ENCODE measurements around the gene MTHFD2L. TPM values are rescaled to one million over a fixed set of nuclear protein-coding genes. Genes with fewer than 3 reads are reported as not detected.

Gene MTHFD2L
- total RNA-seq, 1 donor from 2014 or later = 14.1 TPM

DNA sequence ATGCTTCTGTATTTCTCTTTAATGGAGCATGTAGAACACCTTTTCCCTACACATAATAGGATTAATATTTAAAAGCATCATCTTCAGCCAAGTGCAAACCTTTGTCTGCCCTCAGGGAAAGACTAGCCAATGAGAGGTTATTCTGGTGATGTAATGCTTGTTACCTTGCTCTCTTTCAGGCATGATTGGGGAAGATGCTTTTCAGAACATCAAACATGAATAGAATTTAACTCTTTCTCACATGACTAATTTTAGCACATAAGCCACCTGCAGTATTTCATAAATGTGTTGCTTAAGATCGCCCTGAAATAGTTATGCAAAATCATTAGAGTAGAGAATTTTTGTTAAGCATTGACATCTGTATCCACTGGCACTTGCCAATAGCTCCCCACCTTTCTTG is 139.6 kb downstream of the MTHFD2L start:
- no peak for DNase-seq
- Histone ChIP-seq H3K9me3 (no peaks in the 10 kb centered on the region), H3K36me3 (no peaks in the 10 kb centered on the region), H3K27me3 (no peaks in the 10 kb centered on the region), H3K4me1 (no peaks in the 10 kb centered on the region), H3K27ac (no peak overlapping the region), H3K4me3 (no peak overlapping the region)
- intact Hi-C loops (cut with DNase I) = no loop called here
- TF ChIP-seq, protein P1, sequence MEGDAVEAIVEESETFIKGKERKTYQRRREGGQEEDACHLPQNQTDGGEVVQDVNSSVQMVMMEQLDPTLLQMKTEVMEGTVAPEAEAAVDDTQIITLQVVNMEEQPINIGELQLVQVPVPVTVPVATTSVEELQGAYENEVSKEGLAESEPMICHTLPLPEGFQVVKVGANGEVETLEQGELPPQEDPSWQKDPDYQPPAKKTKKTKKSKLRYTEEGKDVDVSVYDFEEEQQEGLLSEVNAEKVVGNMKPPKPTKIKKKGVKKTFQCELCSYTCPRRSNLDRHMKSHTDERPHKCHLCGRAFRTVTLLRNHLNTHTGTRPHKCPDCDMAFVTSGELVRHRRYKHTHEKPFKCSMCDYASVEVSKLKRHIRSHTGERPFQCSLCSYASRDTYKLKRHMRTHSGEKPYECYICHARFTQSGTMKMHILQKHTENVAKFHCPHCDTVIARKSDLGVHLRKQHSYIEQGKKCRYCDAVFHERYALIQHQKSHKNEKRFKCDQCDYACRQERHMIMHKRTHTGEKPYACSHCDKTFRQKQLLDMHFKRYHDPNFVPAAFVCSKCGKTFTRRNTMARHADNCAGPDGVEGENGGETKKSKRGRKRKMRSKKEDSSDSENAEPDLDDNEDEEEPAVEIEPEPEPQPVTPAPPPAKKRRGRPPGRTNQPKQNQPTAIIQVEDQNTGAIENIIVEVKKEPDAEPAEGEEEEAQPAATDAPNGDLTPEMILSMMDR (IDR thresholded peaks at IDR 0.05) = no peak
- no peak for ATAC-seq

DNA sequence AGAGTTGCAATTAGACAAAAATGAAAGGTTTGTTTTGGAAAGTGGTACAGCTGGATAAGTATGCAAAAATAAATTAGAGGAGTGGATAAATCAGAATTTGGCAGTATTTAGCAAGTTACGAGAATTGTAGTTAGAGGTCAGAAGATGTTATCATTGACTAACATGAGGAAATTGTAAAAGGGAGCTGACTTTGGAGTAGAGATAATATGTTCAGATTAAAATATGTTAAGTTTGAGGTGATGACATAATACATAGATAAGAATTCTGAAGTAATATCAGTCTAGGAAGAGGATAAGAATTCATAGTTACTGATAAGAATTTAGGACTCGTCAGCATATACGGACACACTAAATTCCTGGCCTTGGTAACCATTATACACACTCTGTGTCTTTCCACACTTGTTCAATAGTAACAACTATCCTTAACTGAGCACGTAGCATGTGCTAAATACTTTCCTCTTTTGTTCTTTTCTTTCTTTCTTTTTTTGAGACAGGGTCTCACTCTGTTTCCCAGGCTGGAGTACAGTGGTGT is 146.2 kb downstream of the MTHFD2L start:
- no peak for ATAC-seq
- H3K36me3 ChIP-seq = no peaks in the 10 kb centered on the region

DNA sequence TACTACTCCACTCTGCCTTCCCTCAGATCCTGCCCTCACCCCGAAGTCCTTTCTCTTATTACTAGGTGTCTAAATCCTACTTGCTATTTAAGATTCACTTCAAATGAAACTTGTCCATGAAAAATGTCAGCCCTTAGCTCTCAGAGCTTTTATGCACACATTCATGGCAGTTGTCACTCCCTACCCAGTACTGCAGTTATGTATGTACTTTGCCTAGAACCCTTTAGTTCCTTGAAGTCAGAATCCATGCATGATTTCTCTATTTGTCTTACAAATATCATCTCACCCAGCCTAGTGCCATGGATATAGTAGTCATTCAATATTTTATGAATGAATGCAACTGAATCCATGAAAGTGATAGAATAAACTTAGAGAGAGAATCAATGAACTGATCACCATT is 147.1 kb downstream of the MTHFD2L start:
- no peaks in the 10 kb centered on the region for H3K4me1 ChIP-seq

More for the DNA sequence above, 146.2 kb downstream of the MTHFD2L start:
- TF ChIP-seq, protein P1 (IDR thresholded peaks at IDR 0.05) = no peak
- H3K27me3 ChIP-seq = no peaks in the 10 kb centered on the region
- no peaks in the 10 kb centered on the region for H3K4me1 ChIP-seq
- no peak overlapping the region for H3K4me3 ChIP-seq
- no peaks in the 10 kb centered on the region for H3K9me3 ChIP-seq
- intact Hi-C loops (cut with DNase I) = no loop called here
- DNase-seq = no peak
- H3K27ac ChIP-seq = no peak overlapping the region

DNA sequence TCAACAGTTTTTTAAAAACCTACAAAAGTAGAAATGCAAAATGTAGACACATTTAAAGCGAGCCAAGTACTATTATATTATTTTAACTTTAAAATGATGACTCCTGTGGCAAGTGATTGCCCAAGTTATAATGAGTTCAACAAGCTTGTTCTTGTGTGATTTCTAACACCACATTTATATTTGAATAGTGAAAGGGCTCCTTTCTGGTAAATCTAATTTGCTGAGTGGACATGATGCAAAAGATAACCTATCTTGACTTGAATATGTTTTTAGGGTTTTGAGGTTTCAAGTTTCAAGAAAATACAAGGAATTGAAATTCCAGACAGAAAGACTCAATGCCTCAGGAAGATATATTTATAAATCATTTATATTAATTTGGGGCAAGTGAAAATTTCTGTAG is 149.3 kb downstream of the MTHFD2L start:
- TF ChIP-seq, protein P1 (IDR thresholded peaks at IDR 0.05) = no peak
- no peaks in the 10 kb centered on the region for H3K9me3 ChIP-seq
- ATAC-seq (no peak), DNase-seq (no peak)
- no peaks in the 10 kb centered on the region for H3K36me3 ChIP-seq
- no peak overlapping the region for H3K27ac ChIP-seq
- intact Hi-C loops (cut with DNase I) = no loop called here
- H3K27me3 ChIP-seq = no peaks in the 10 kb centered on the region
- no peaks in the 10 kb centered on the region for H3K4me1 ChIP-seq
- no peak overlapping the region for H3K4me3 ChIP-seq

More for the DNA sequence above, 147.1 kb downstream of the MTHFD2L start:
- intact Hi-C loops (cut with DNase I) = no loop called here
- DNase-seq = no peak
- ATAC-seq = no peak
- H3K27me3 ChIP-seq = no peaks in the 10 kb centered on the region
- no peaks in the 10 kb centered on the region for H3K36me3 ChIP-seq
- no peak overlapping the region for H3K27ac ChIP-seq
- TF ChIP-seq, protein P1 (IDR thresholded peaks at IDR 0.05) = no peak
- no peak overlapping the region for H3K4me3 ChIP-seq
- H3K9me3 ChIP-seq = no peaks in the 10 kb centered on the region

DNA sequence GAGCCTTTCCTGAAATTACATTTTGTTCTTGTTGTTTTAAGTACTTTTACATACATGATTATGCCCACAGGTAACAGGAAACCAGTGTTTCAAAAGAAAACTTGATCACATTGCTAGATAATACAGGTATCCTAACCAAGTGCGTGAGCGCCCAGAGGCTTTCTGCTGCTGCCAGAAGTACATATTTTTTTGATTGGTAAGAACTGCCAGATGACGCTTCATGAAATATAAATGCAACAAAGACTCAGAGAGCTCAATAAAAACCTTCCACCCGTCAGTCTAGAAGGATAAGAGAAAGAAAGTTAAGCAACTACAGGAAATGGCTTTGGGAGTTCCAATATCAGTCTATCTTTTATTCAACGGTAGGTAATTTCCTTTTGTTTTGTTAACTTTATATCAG is 150.3 kb downstream of the MTHFD2L start, which contains the start of gene EPGN:
EPGN (plus strand) TSS at position 256 of the 400 bp plus-strand sequence; CDS start at position 320, 64 bp downstream.
- H3K4me1 ChIP-seq = no peaks in the 10 kb centered on the region
- TF ChIP-seq, protein P1 (IDR thresholded peaks at IDR 0.05) = no peak
- no peaks in the 10 kb centered on the region for H3K36me3 ChIP-seq
- H3K9me3 ChIP-seq = no peaks in the 10 kb centered on the region
- H3K27ac ChIP-seq = no peak within 1 kb of the TSS
- no peak within 1 kb of the TSS for H3K4me3 ChIP-seq
- intact Hi-C loops (cut with DNase I) = no loop called here
- DNase-seq (no peak), ATAC-seq (no peak)
- H3K27me3 ChIP-seq = no peaks in the 10 kb centered on the region

DNA sequence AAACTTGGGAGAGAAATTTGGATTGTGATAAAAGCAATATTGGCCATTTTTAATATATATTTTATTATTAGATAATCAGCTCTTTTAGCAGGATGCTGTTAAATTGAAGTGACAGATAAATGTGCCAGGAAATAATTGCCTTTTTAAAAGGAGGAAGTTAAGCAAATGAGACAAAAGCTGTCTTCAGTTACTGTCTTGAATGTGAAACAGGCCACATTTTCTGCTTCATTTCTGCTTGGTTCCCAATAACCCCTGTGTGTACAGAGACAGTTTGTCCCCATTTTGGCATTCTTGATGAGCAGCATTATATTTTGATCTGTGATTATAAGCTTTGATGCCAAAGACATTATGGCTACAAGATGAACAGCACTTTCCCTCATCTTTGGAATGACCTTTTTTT is 151.3 kb downstream of the MTHFD2L start:
- H3K36me3 ChIP-seq = no peaks in the 10 kb centered on the region
- intact Hi-C loops (cut with DNase I) = no loop called here
- no peak for ATAC-seq

More for the DNA sequence above, 151.3 kb downstream of the MTHFD2L start:
- H3K27me3 ChIP-seq = no peaks in the 10 kb centered on the region
- DNase-seq = no peak
- no peaks in the 10 kb centered on the region for H3K9me3 ChIP-seq
- no peak overlapping the region for H3K4me3 ChIP-seq
- TF ChIP-seq, protein P1 (IDR thresholded peaks at IDR 0.05) = no peak
- H3K4me1 ChIP-seq = no peaks in the 10 kb centered on the region
- no peak overlapping the region for H3K27ac ChIP-seq
